Measurements from ENCODE around the gene SPIRE2. TPM values are rescaled to one million over a fixed set of nuclear protein-coding genes. Genes with fewer than 3 reads are reported as not detected.

The SPIRE2 gene
- total and polyA plus RNA-seq, 9 of the 15 experiments (the other 6 are each of a cell fraction or from before 2014, with no cell fraction given), result 0.70 to 7.5 (median 4.6) TPM

GRCh38 chr16:89917773-89918452 is 89.6 kb downstream of the SPIRE2 start (continued):
- TF ChIP-seq SP1 (CRISPR knock-in tag; IDR thresholded peaks at IDR 0.05), result 0 out of 2 replicates have a peak, but pooled peaks have one; percentile 27
- TF ChIP-seq SNRNP70 (optimal IDR thresholded peaks at IDR 0.05; ENCODE audit: low read depth, low read length), result no peak
- no peak for TF ChIP-seq MAFK (IDR thresholded peaks at IDR 0.05; ENCODE audit: low read length)
- TF ChIP-seq ARID4B (CRISPR knock-in tag; IDR thresholded peaks at IDR 0.05), result peak; percentile 68; the same call in 1 of the 2 replicates
- TF ChIP-seq E2F6 (IDR thresholded peaks at IDR 0.05; ENCODE audit: borderline replicate concordance in 1 of 2, extremely low read depth in 1 of 2, insufficient read depth in 1 of 2, insufficient read length in 1 of 2, low read depth in 1 of 2, low read length in 1 of 2, poor library complexity in 1 of 2, severe bottlenecking in 1 of 2), result peak; percentile 95 to 97
- no peak for TF ChIP-seq MEIS2 (IDR thresholded peaks at IDR 0.05; ENCODE audit: partially characterized antibody)
- TF ChIP-seq POLR2A (conservative IDR thresholded peaks at IDR 0.05), result peak; percentile 42; the same call in 1 of the 2 replicates
- TF ChIP-seq ZNF592 (IDR thresholded peaks at IDR 0.05), result peak; percentile 93
- TF ChIP-seq ZNF263 (CRISPR knock-in tag; IDR thresholded peaks at IDR 0.05; ENCODE audit: borderline replicate concordance), result no peak
- TF ChIP-seq FOXP4 (CRISPR knock-in tag; IDR thresholded peaks at IDR 0.05; ENCODE audit: borderline replicate concordance), result 0 out of 2 replicates have a peak, but pooled peaks have one; percentile 17
- no peak for TF ChIP-seq ZNF398 (CRISPR knock-in tag; IDR thresholded peaks at IDR 0.05)
- TF ChIP-seq FOS (IDR thresholded peaks at IDR 0.05; ENCODE audit: extremely low read depth, insufficient read length), result no peak

Measured in K562 (cell line).